Vagina (tissue), 2 donors: ENCODE results near the gene RECK.

Experiments
- CTCF ChIP-seq, 3 experiments: fragments of 450-650 bp in 2 of 3; fragments of 200-600 bp in 1 of 3; sonication (generic) in 1 of 3; IDR thresholded peaks; one replicate each; pipeline ENCODE4 v1.5.1; 2017 to 2019; ENCODE audit warnings: antibody characterized with exemption in 3 of 3, mild to moderate bottlenecking in 2 of 3, moderate library complexity in 2 of 3
- POLR2A ChIP-seq, 2 donors: fragments of 450-650 bp; IDR thresholded peaks; one replicate each; pipeline ENCODE4 v1.6.1; 2017; ENCODE audit warnings: antibody characterized with exemption in 2 of 2, mild to moderate bottlenecking in 2 of 2, moderate library complexity in 2 of 2
- POLR2AphosphoS5 ChIP-seq, 2 donors: sonication (generic); formaldehyde crosslinking; IDR thresholded peaks; one replicate each; pipeline ENCODE4 v1.9.0; 2017; ENCODE audit warnings: antibody characterized with exemption in 2 of 2, mild to moderate bottlenecking in 2 of 2, low read depth in 1 of 2; ENCODE audit not compliant: insufficient read depth in 1 of 2

GRCh38 chr9:36011379-36011778 lies 25.3 kb upstream of the RECK start:
- TF ChIP-seq CTCF (IDR thresholded peaks at IDR 0.05), result no peak
- no peak for TF ChIP-seq POLR2A (IDR thresholded peaks at IDR 0.05)
- no peak for TF ChIP-seq POLR2AphosphoS5 (IDR thresholded peaks at IDR 0.05; ENCODE audit: insufficient read depth in 1 of 2, low read depth in 1 of 2)
